ENCODE data around the gene GIT1. TPM values are rescaled to one million over a fixed set of nuclear protein-coding genes. Genes with fewer than 3 reads are reported as not detected.

Gene GIT1
- total and polyA plus RNA-seq, 4 donors, result 2.2 to 11.1 (median 4.9) TPM

GRCh38 chr17:29585080-29585751, 4.2 kb downstream of the GIT1 start (continued):
- no peak for TF ChIP-seq CTCF (IDR thresholded peaks at IDR 0.05; ENCODE audit: low read depth, low read length, missing input control)

- no peak overlapping the region for H3K9ac ChIP-seq (ENCODE audit: low read depth in 1 of 2, low read length in 2 of 2)
Measured at GRCh38 chr17:29584452-29585079, 4.9 kb downstream of the GIT1 start.

GRCh38 chr17:29583324-29584248, 5.9 kb downstream of the GIT1 start:
- WGBS, result 94% methylated on average over 16 of the region's 16 CpGs
- Histone ChIP-seq H3K4me1 (ENCODE audit: control insufficient read depth in 4 of 4, insufficient read depth in 4 of 4, low read length in 3 of 4) (peaks cover 0 to 15% (median 11%) of the 10 kb centered on the region in 4 donors), H3K36me3 (ENCODE audit: control insufficient read depth in 4 of 4, insufficient read depth in 3 of 4, low read depth in 1 of 4, low read length in 3 of 4) (peaks cover 0 to 5% (median 1%) of the 10 kb centered on the region in 4 donors), H3K27ac (ENCODE audit: low read depth in 1 of 2, low read length in 2 of 2) (no peak overlapping the region), H3K27me3 (ENCODE audit: control insufficient read depth in 4 of 4, insufficient read depth in 4 of 4, low read length in 3 of 4) (no peaks in the 10 kb centered on the region), H3K4me3 (ENCODE audit: low read depth in 1 of 3, low read length in 3 of 3) (no peak overlapping the region), H3K9ac (ENCODE audit: low read depth in 1 of 2, low read length in 2 of 2) (no peak overlapping the region), H3K9me3 (ENCODE audit: control insufficient read depth in 4 of 4, low read length in 3 of 4) (no peaks in the 10 kb centered on the region)
- no peak for DNase-seq (ENCODE audit: low spot score)
- TF ChIP-seq GABPA (IDR thresholded peaks at IDR 0.05 in 1 of 2, conservative IDR thresholded peaks at IDR 0.05 in 1 of 2), result no peak
- no peak for TF ChIP-seq FOXA1 (IDR thresholded peaks at IDR 0.05)
- no peak for TF ChIP-seq TAF1 (conservative IDR thresholded peaks at IDR 0.05)
- TF ChIP-seq CTCF (IDR thresholded peaks at IDR 0.05; ENCODE audit: low read depth, low read length, missing input control), result no peak
- no peak for TF ChIP-seq NR2F2 (IDR thresholded peaks at IDR 0.05)
- TF ChIP-seq JUND (IDR thresholded peaks at IDR 0.05), result no peak
- no peak for TF ChIP-seq FOXA2 (IDR thresholded peaks at IDR 0.05)

More at GRCh38 chr17:29584452-29585079, 4.9 kb downstream of the GIT1 start:
- H3K27me3 ChIP-seq (ENCODE audit: control insufficient read depth in 4 of 4, insufficient read depth in 4 of 4, low read length in 3 of 4), result no peaks in the 10 kb centered on the region
- TF ChIP-seq EGR1 (IDR thresholded peaks at IDR 0.05; ENCODE audit: low read depth in 2 of 2), result no peak
- H3K36me3 ChIP-seq (ENCODE audit: control insufficient read depth in 4 of 4, insufficient read depth in 3 of 4, low read depth in 1 of 4, low read length in 3 of 4), result peaks cover 0 to 4% (median 1%) of the 10 kb centered on the region in 4 donors
- peaks cover 0 to 18% (median 13%) of the 10 kb centered on the region in 4 donors for H3K4me1 ChIP-seq (ENCODE audit: control insufficient read depth in 4 of 4, insufficient read depth in 4 of 4, low read length in 3 of 4)
- no peaks in the 10 kb centered on the region for H3K9me3 ChIP-seq (ENCODE audit: control insufficient read depth in 4 of 4, low read length in 3 of 4)
- no peak for DNase-seq (ENCODE audit: low spot score)
- 78% methylated on average over 12 of the region's 12 CpGs for WGBS
- H3K4me3 ChIP-seq (ENCODE audit: low read depth in 1 of 3, low read length in 3 of 3), result no peak overlapping the region
- H3K27ac ChIP-seq (ENCODE audit: low read depth in 1 of 2, low read length in 2 of 2), result no peak overlapping the region
